HEK293 (cell line): ENCODE data around the gene SH2B2.

Experiments used
- HOXA7 ChIP-seq: sonication (generic); formaldehyde crosslinking; IDR thresholded peaks from 2 replicates; pipeline ENCODE4 v1.8.1; 2022; ENCODE audit warnings: missing genetic modification reagents, borderline replicate concordance
- TCF7L2 ChIP-seq: IDR thresholded peaks from 2 replicates; pipeline ENCODE4 v1.6.1; 2011; ENCODE audit warnings: low read depth, mild to moderate bottlenecking, inconsistent platforms, low read length, moderate library complexity, borderline replicate concordance
- ZBTB1 ChIP-seq: fragments of 450-650 bp; formaldehyde crosslinking; IDR thresholded peaks from 2 replicates; pipeline ENCODE4 v1.5.1; 2016; ENCODE audit warnings: missing biosample characterization, missing genetic modification characterization
- ZBTB20 ChIP-seq: fragments of 450-650 bp; formaldehyde crosslinking; IDR thresholded peaks from 2 replicates; pipeline ENCODE4 v1.5.1; 2016; ENCODE audit warnings: missing biosample characterization, missing genetic modification characterization
- ZNF133 ChIP-seq: fragments of 450-650 bp; formaldehyde crosslinking; IDR thresholded peaks from 2 replicates; pipeline ENCODE4 v1.5.1; 2016; ENCODE audit warnings: missing biosample characterization, missing genetic modification characterization
- ZNF2 ChIP-seq: fragments of 450-650 bp; formaldehyde crosslinking; IDR thresholded peaks from 2 replicates; pipeline ENCODE4 v1.5.1; 2016; ENCODE audit warnings: missing biosample characterization, missing genetic modification characterization
- ZNF391 ChIP-seq: fragments of 450-650 bp; formaldehyde crosslinking; IDR thresholded peaks from 2 replicates; pipeline ENCODE4 v1.5.1; 2016; ENCODE audit warnings: low read depth, missing biosample characterization, missing genetic modification characterization, borderline replicate concordance
- ZNF560 ChIP-seq: fragments of 450-650 bp; formaldehyde crosslinking; IDR thresholded peaks from 2 replicates; pipeline ENCODE4 v1.5.1; 2017; ENCODE audit warnings: missing biosample characterization, missing genetic modification characterization, borderline replicate concordance
- ZNF623 ChIP-seq: fragments of 450-650 bp; formaldehyde crosslinking; IDR thresholded peaks from 2 replicates; pipeline ENCODE4 v1.5.1; 2016; ENCODE audit warnings: missing biosample characterization, missing genetic modification characterization
- ZNF660 ChIP-seq: fragments of 450-650 bp; IDR thresholded peaks from 2 replicates; pipeline ENCODE4 v1.5.1; 2018; ENCODE audit warnings: missing biosample characterization, mild to moderate bottlenecking, missing genetic modification characterization
- ZSCAN30 ChIP-seq: fragments of 450-650 bp; IDR thresholded peaks from 2 replicates; pipeline ENCODE4 v1.5.1; 2018; ENCODE audit warnings: missing biosample characterization, mild to moderate bottlenecking, missing genetic modification characterization, moderate library complexity
- TF ChIP-seq, protein P1 (sequence below): fragments of 450-650 bp; formaldehyde crosslinking; IDR thresholded peaks from 2 replicates; pipeline ENCODE4 v1.5.1; 2016; ENCODE audit warnings: missing biosample characterization, missing genetic modification characterization
- TF ChIP-seq, protein P2 (sequence below): fragments of 450-650 bp; formaldehyde crosslinking; IDR thresholded peaks from 2 replicates; pipeline ENCODE4 v1.5.1; 2016; ENCODE audit warnings: missing biosample characterization, missing genetic modification characterization
- TF ChIP-seq, protein P3 (sequence below): fragments of 450-650 bp; formaldehyde crosslinking; IDR thresholded peaks from 2 replicates; pipeline ENCODE4 v1.5.1; 2017; ENCODE audit warnings: missing biosample characterization, missing genetic modification characterization

DNA sequence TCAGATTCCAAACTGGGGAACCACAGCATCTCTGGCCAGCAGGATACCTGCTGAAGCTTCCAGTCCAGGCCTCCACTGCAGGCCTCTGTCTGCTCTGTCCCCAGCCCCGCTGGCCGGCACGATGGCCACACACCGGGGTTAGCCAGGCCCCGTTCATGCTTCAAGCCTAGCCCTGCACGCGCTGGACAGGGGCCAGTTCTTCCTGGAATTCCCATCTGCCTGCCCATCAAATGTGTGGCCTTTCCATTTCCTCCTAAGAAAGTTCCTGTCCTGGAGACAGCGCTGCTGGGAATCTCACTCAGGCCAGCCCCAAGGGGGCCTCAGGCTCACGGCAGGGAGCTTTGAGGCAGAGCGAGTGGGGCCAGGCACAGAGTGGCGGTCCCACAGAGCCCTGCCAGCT is 18.0 kb downstream of the SH2B2 start:
- TF ChIP-seq HOXA7 (CRISPR knock-in tag) (no peak), ZNF660 (no peak), TCF7L2 (no peak), ZNF623 (tag by site-specific recombination) (no peak), ZSCAN30 (no peak), ZBTB20 (no peak), ZNF560 (tag by site-specific recombination) (no peak), ZNF2 (tag by site-specific recombination) (no peak), ZNF133 (tag by site-specific recombination) (no peak), ZBTB1 (tag by site-specific recombination) (no peak), ZNF391 (tag by site-specific recombination) (no peak)
- TF ChIP-seq, protein P1, sequence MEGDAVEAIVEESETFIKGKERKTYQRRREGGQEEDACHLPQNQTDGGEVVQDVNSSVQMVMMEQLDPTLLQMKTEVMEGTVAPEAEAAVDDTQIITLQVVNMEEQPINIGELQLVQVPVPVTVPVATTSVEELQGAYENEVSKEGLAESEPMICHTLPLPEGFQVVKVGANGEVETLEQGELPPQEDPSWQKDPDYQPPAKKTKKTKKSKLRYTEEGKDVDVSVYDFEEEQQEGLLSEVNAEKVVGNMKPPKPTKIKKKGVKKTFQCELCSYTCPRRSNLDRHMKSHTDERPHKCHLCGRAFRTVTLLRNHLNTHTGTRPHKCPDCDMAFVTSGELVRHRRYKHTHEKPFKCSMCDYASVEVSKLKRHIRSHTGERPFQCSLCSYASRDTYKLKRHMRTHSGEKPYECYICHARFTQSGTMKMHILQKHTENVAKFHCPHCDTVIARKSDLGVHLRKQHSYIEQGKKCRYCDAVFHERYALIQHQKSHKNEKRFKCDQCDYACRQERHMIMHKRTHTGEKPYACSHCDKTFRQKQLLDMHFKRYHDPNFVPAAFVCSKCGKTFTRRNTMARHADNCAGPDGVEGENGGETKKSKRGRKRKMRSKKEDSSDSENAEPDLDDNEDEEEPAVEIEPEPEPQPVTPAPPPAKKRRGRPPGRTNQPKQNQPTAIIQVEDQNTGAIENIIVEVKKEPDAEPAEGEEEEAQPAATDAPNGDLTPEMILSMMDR (tag by site-specific recombination), result no peak
- TF ChIP-seq, protein P2, sequence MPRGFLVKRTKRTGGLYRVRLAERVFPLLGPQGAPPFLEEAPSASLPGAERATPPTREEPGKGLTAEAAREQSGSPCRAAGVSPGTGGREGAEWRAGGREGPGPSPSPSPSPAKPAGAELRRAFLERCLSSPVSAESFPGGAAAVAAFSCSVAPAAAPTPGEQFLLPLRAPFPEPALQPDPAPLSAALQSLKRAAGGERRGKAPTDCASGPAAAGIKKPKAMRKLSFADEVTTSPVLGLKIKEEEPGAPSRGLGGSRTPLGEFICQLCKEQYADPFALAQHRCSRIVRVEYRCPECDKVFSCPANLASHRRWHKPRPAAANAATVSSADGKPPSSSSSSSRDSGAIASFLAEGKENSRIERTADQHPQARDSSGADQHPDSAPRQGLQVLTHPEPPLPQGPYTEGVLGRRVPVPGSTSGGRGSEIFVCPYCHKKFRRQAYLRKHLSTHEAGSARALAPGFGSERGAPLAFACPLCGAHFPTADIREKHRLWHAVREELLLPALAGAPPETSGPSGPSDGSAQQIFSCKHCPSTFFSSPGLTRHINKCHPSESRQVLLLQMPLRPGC (tag by site-specific recombination), result no peak
- TF ChIP-seq, protein P3, sequence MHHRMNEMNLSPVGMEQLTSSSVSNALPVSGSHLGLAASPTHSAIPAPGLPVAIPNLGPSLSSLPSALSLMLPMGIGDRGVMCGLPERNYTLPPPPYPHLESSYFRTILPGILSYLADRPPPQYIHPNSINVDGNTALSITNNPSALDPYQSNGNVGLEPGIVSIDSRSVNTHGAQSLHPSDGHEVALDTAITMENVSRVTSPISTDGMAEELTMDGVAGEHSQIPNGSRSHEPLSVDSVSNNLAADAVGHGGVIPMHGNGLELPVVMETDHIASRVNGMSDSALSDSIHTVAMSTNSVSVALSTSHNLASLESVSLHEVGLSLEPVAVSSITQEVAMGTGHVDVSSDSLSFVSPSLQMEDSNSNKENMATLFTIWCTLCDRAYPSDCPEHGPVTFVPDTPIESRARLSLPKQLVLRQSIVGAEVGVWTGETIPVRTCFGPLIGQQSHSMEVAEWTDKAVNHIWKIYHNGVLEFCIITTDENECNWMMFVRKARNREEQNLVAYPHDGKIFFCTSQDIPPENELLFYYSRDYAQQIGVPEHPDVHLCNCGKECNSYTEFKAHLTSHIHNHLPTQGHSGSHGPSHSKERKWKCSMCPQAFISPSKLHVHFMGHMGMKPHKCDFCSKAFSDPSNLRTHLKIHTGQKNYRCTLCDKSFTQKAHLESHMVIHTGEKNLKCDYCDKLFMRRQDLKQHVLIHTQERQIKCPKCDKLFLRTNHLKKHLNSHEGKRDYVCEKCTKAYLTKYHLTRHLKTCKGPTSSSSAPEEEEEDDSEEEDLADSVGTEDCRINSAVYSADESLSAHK (tag by site-specific recombination), result no peak
